GM18873 (cell line): ENCODE data around the gene USP10.
A peak's percentile ranks its signal among the peaks of the same experiment; 100 is the strongest.
"Not testable (repeated sequence)": the region's sequence is repeated elsewhere in the genome, so short reads cannot be mapped to it uniquely, and the experiment has no call there.

Experiments used
- ATAC-seq: cut with Tn5 transposase; IDR thresholded peaks from one replicate; pipeline ENCODE4 v1.9.1; 2021; ENCODE audit warnings: mild to moderate bottlenecking, moderate library complexity, moderate number of reproducible peaks; ENCODE audit not compliant: unreplicated experiment, low FRiP score

Gene USP10

DNA sequence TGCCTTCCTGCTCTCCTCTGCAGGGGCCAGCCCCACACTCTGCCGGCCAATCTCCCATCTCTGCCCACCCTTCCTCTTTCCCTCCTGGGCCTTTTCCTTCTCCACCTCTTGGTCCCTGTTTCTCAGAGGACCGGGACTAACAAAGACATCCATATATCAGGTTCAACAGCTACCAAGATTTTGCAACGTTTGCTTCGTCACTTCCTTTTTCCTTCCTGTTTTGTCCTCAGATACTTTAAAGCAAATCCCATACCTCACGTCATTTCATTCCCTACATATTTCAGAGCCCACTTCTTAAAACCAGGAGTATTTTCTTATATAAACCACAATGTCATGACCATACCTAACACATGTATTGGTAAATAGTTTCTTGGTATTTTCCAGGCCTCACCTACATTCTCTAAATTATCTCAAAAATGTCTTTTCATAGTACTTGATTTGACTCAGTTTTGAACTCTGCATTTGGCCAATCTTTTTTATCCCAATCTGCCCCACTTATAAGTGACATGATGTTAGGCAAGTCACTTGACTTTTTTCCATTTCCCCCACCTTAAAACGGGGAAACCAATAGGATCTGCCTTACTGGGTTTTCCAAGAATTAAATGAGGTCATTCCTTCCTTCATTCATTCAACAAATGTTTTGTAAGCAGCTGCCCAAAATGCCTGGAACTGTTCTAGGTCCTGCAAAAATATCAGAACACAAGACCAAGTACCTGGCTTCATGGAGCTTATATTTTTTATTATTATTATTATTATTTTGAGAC is 7.2 kb upstream of the USP10 start:
- ATAC-seq = no peak

GRCh38 chr16:84693869-84694268 is 5.9 kb upstream of the USP10 start:
- ATAC-seq = not testable (repeated sequence)

DNA sequence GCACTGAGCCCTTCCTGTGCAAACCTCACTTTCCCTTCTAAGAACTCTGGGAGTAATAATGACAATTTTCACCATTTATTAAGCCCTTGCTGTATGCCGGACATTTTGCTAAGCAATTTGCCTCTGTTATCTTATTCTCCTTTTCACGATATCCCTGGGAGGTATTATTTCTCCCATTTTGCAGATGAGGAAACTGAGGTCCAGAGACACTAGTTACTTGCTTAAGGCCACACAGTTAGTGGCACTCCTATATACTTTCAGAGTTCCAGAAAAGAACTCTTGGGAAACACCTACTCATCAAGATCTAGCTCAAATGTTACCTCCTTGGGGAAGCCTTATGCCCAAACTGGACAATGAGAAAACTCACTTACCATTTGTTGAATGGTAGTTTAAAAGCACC is 4.8 kb upstream of the USP10 start:
- no peak for ATAC-seq

GRCh38 chr16:84699147-84699711 is 571 bp upstream of the USP10 start:
- no peak for ATAC-seq

GRCh38 chr16:84700446-84701300 is 873 bp downstream of the USP10 start:
- ATAC-seq = peak; percentile 27

DNA sequence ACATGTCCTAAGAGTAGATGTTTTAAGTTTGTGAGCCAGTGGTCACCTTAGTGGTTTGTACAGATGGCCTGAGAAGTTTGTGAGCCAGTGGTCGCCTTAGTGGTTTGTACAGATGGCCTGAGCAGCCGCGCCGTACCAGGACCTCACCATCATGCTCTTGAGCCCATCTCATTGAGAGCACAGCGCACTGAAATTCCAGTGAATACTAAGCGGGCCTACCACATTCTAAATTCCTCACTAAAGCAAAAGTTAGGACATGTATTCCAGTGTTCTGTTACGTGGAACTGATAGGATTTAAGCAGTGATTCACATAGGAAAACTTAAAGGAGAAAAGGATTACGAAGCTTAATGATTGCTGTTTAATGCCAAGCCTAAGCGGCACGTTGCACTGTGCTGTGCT is 3.9 kb downstream of the USP10 start:
- ATAC-seq = no peak

GRCh38 chr16:84704253-84704652 is 4.5 kb downstream of the USP10 start:
- no peak for ATAC-seq

DNA sequence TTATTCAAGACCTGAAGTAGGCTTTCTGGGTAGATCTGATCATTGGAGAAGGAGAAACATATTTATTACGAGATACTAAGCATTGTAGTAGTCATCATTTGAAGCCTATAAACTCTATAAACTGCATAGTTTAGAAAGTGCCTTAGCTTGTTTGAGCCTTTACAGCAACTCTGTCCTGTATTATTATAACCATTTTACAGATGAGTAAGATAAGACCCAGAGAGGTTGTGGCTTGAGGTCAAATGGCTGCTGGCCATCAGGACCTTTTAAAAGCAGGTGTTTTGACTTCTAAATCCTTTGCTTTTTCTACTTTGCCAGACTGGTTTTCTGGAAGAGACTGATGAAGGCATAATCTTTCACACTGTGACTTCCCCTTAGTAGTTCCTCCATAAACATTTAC is 7.1 kb downstream of the USP10 start:
- no peak for ATAC-seq

DNA sequence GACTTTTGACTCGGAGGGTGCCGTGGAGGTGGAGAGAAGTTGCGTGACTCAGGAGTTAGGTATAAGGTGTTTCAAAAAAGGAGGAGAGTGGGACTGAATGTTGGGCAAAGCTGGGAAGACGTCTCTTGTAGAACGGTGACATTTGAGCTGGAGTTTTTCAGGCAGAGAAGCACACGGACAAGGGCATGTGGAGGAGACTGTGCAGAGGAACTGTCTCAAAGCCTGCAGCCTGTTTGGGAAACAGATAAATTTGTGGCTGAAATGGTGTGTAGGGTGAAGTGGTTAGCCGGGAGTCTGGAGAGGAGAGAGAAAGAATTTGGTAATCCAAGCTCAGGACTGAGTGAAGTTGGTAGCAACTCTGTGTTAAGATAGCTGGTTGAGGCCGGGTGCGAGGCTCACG is 9.8 kb downstream of the USP10 start:
- ATAC-seq = no peak

DNA sequence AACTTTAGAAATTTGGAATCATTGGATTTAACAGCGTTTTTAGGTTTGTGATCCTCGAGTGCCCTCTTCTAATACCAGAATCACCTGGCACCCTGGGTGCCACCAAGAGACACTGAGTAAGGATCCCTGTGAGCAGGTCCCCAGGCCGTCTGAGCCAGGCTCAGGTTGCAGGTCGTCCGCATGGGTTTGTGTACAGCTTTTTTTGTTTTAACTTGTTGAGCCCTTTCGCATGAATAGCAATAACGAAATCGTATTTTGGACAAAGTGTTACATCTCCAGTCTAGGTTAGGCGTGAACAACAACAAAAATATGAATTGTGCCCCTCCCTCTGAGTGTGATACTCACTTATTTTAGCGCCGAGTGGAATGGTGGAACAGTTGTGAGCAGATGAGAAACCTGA is 10.9 kb downstream of the USP10 start:
- no peak for ATAC-seq

DNA sequence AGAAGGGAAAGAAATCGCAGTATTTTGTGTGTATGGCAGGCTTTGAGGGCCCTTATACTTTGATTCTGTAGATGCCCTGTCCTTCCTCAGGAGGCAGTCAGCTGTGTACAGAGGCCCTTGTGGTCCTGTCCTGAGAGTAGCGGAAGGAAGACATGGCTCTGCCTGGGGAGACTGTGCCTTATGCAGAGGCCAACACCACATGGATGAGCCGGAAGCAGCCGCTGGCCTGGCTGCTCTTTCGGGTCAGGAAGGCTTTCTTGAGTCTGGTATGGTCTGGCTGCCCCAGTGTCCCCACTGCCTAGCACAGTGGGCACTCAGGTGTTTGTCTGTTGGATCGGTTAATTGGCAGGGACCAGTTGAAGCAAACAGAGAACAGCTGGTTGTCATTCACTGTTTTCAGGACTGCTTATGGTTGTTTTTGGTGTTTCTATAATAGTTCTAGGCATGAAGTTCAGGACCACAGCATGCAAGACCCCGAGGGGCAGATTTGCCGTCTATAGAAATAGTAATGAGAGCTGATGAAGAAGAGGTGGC is 12.4 kb downstream of the USP10 start:
- ATAC-seq = no peak

DNA sequence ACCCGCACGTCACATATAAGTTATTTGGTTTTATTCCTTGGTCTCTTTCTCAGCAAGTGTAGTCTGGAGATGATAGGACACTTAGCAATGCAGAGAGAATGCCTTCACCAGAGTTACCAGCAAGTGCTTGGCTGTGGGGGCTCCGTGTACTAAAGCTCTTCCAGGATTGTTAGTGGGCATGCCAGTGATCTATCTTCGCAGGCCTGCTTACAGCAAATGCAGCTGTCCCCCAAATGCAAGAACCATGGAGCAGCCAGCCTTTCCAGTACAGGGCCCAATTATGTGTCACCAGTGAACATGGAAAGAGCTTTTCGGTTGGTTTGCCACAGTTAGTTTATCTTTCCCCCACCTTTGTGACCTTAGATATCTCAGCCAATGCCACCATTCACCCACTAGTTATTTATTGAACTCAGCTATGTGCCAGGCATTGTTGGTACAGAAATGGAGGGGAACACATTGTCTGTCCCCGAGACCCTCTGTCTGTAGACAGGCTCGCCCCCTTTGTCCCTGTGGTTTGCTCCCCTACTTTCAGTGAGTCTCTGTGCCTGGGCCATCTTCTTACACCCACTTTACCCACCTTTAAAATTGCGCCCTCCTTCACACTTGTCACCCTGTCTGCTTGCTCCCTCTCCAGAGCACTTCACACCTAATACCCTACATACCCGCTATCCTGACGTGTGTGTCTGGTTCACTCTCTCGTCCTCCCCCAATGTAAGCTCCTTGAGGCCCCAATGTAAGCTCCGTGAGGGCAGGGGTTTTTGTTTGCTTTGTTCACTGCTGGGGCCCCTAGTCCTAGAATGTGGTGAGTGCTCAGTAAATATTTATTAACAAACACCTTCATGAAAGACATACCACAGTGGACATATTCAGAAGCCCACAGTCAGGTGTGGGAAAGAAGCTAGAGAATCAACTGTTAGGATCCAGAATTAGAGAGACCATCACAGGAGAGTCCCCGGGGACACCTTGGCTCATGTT is 13.3 kb downstream of the USP10 start:
- no peak for ATAC-seq

DNA sequence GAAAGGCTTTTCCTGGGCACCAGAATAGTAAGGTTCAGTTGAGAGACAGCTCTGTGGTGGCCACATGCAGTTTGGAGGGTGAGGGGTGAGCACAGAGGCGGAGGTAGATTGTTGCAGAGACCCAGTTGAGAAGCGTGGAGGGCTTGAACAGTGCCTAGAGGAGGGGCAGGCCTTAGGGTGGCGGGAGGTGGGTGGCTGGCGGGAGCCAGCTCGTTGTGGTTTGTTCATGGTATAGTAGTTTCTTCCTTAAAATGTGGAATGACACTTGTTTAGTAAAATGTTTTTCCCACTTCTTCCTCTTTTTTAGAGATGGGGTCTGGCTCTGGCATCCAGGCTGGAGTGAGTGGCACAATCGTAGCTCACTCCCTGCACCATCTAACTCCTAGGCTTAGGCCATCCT is 14.2 kb downstream of the USP10 start:
- no peak for ATAC-seq

DNA sequence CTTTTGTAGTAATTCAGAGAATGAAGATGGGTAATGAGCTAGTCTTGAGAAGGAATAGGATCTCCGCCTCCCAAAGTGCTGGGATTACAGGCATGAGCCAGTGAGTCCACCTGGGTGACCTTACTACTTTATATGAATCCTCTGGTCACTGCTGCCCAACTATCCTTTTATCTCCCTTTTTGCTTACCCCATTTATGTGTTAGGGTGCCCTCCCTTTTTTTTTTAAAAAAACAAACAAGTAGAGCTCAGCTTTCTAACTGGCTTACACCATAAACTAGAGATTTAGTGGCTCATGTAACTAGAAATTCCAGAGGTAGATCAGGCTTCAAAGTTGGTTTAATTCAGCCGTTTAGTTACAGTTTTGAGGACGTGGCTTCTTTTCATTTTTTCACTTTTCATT is 15.6 kb downstream of the USP10 start:
- no peak for ATAC-seq

- no peak for ATAC-seq
These were observed 16.1 kb downstream of the USP10 start for GRCh38 chr16:84715854-84716253.

DNA sequence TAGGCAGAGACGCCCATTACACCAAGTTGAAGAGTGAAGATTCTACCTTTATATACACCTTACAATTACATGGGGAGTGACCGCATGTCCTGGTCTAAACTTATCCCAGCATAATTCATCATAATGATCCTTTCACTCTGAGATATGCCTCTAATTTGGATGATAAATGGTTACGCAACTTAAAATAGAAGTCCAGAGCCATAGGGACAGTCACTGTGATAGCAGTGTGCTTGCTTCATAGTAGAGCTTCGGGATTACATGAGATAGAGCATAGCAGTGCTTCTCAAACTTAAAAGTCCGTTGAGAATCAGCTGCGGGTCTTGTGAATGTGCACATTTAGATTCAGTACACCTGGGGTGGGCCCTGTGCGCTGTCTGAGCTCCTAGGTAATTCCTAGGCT is 16.9 kb downstream of the USP10 start:
- ATAC-seq = no peak

- ATAC-seq = no peak
These were observed 17.7 kb downstream of the USP10 start for GRCh38 chr16:84717484-84717883.

- no peak for ATAC-seq
These were observed 20.4 kb downstream of the USP10 start for GRCh38 chr16:84720177-84720579.

DNA sequence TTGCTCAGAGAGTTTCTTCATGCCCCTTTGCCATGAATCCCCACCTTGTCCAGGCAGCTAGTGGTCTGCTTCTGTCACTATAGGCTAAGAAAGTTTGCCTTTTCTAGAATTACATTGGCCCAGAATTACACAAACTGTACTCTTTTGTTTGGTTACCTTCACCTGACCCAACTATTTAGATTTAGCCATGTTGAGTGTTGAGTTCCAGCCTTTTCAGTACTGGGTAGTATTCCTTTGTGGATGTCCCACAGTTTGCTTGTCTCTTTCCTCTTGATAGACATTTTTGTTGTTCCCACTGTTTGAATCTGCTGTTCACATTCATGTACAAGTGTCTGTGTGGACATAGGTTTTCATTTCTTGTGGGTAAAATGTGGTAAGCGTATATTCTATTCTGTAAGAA is 22.3 kb downstream of the USP10 start:
- ATAC-seq = no peak

- ATAC-seq = no peak
These were observed 24.1 kb downstream of the USP10 start for GRCh38 chr16:84723906-84724305.
